ENCODE data around the gene TMEM50A.
"Not testable (repeated sequence)": the region's sequence is repeated elsewhere in the genome, so short reads cannot be mapped to it uniquely, and the experiment has no call there.

The TMEM50A gene

DNA sequence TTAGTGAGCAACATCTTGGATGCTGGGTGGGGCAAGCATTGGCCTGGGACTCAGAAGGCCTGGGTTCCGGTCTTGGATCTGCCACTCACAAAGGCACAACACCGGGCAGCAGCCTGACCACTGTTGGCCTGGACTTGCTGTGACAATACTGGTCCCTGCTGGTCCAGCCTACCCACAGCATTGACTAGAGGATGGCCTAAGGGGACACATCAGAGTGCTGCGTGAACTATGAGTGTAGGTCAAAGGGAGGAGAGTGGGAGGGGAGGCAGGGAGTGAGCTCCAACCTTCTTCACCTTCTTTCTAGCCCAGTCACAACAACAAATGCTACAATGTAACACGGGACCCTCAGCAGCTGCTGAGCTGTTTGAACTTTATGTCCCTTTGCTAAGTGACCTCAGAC lies 31.1 kb downstream of the TMEM50A start:
- H3F3A ChIP-seq (ENCODE audit: control insufficient read depth, insufficient read depth): no peaks in the 10 kb centered on the region
- TF ChIP-seq CTCF (IDR thresholded peaks at IDR 0.05; ENCODE audit: low read depth, low read length, poor library complexity, severe bottlenecking) (no peak), EZH2phosphoT487 (IDR thresholded peaks at IDR 0.05; ENCODE audit: borderline replicate concordance, low read length) (no peak)
- no peaks in the 10 kb centered on the region for H4K20me1 ChIP-seq (ENCODE audit: control insufficient read depth, insufficient read depth, low read depth, low read length)
- no peaks in the 10 kb centered on the region for H3K9me3 ChIP-seq (ENCODE audit: control insufficient read depth, insufficient read depth, low read length)
- no peak overlapping the region for H3K4me3 ChIP-seq (ENCODE audit: low read length)
- H3K36me3 ChIP-seq (ENCODE audit: control insufficient read depth, low read length): no peaks in the 10 kb centered on the region
- no peaks in the 10 kb centered on the region for H3K4me1 ChIP-seq (ENCODE audit: control insufficient read depth, low read length)
- no peaks in the 10 kb centered on the region for H3K79me2 ChIP-seq (ENCODE audit: control insufficient read depth, low read length)
- H3K27me3 ChIP-seq (ENCODE audit: control insufficient read depth, low read length): no peaks in the 10 kb centered on the region
- H3K9me2 ChIP-seq (replicated peaks; ENCODE audit: control insufficient read depth, low read length): no peaks in the 10 kb centered on the region
- H3K4me2 ChIP-seq (ENCODE audit: low read length): no peak overlapping the region
- H3K27ac ChIP-seq (ENCODE audit: low read depth, low read length): no peak overlapping the region

DNA sequence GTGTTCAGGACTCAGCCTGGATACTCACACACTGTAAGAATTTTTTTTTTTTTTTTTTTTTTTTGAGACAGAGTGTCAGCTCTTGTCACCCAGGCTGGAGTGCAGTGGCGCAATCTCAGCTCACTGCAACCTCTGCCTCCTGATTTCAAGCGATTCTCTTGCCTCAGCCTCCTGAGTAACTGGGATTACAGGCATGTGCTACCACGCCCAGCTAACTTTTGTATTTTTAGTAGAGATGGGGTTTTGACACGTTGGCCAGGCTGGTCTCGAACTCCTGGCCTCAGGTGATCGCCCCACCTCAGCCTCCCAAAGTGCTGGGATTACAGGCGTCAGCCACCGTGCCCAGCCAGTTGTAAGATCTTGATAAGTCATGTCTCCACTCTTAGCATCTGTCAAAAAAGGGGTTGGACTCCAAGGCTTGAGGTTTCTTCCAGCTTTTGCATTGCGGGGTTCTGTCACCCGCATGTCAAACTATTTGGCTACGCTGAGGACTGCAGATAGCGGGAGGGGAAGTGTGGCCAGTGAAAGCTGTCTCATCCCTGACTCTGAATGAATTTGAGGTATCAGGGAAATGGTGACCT lies 31.6 kb downstream of the TMEM50A start:
- H3F3A ChIP-seq (ENCODE audit: control insufficient read depth, insufficient read depth); H3K27ac ChIP-seq (ENCODE audit: low read depth, low read length); H3K9me3 ChIP-seq (ENCODE audit: control insufficient read depth, insufficient read depth, low read length); H3K9me2 ChIP-seq (replicated peaks; ENCODE audit: control insufficient read depth, low read length); H3K4me1 ChIP-seq (ENCODE audit: control insufficient read depth, low read length); H3K79me2 ChIP-seq (ENCODE audit: control insufficient read depth, low read length); H3K4me3 ChIP-seq (ENCODE audit: low read length); H3K27me3 ChIP-seq (ENCODE audit: control insufficient read depth, low read length); H3K36me3 ChIP-seq (ENCODE audit: control insufficient read depth, low read length); H4K20me1 ChIP-seq (ENCODE audit: control insufficient read depth, insufficient read depth, low read depth, low read length); H3K4me2 ChIP-seq (ENCODE audit: low read length): not testable (repeated sequence)

DNA sequence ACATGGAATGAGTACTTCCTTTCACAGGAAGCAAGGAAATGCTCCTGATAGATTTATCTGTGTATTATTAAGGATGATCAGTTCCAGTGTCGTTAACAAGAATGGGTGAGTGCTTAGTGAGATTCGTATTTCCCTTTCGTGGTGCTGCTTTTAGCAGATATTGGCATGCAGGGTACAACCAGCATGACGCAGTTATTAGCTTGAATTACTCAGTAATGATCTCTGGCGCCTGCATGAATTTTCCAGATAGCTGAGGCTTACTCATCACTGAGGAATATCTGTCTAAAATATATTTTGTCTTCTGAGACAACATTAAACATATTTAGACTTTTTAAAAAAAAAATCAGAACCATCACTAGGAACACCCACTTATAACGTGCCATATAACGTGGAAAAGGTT lies 33.6 kb downstream of the TMEM50A start:
- H3F3A ChIP-seq (ENCODE audit: control insufficient read depth, insufficient read depth); H3K4me2 ChIP-seq (ENCODE audit: low read length); H3K79me2 ChIP-seq (ENCODE audit: control insufficient read depth, low read length); H3K27me3 ChIP-seq (ENCODE audit: control insufficient read depth, low read length); H3K4me1 ChIP-seq (ENCODE audit: control insufficient read depth, low read length); H3K9me2 ChIP-seq (replicated peaks; ENCODE audit: control insufficient read depth, low read length); H3K36me3 ChIP-seq (ENCODE audit: control insufficient read depth, low read length); H3K9me3 ChIP-seq (ENCODE audit: control insufficient read depth, insufficient read depth, low read length); H3K27ac ChIP-seq (ENCODE audit: low read depth, low read length); H3K4me3 ChIP-seq (ENCODE audit: low read length); H4K20me1 ChIP-seq (ENCODE audit: control insufficient read depth, insufficient read depth, low read depth, low read length): not testable (repeated sequence)

- not testable (repeated sequence) for H3K4me3 ChIP-seq (ENCODE audit: low read length); H3K4me2 ChIP-seq (ENCODE audit: low read length); H3K27ac ChIP-seq (ENCODE audit: low read depth, low read length); H3K36me3 ChIP-seq (ENCODE audit: control insufficient read depth, low read length); H3K9me2 ChIP-seq (replicated peaks; ENCODE audit: control insufficient read depth, low read length); H4K20me1 ChIP-seq (ENCODE audit: control insufficient read depth, insufficient read depth, low read depth, low read length); H3K9me3 ChIP-seq (ENCODE audit: control insufficient read depth, insufficient read depth, low read length); H3K79me2 ChIP-seq (ENCODE audit: control insufficient read depth, low read length); H3K27me3 ChIP-seq (ENCODE audit: control insufficient read depth, low read length); H3F3A ChIP-seq (ENCODE audit: control insufficient read depth, insufficient read depth); H3K4me1 ChIP-seq (ENCODE audit: control insufficient read depth, low read length)
Observed at GRCh38 chr1:25378367-25378766, 40.2 kb downstream of the TMEM50A start.

DNA sequence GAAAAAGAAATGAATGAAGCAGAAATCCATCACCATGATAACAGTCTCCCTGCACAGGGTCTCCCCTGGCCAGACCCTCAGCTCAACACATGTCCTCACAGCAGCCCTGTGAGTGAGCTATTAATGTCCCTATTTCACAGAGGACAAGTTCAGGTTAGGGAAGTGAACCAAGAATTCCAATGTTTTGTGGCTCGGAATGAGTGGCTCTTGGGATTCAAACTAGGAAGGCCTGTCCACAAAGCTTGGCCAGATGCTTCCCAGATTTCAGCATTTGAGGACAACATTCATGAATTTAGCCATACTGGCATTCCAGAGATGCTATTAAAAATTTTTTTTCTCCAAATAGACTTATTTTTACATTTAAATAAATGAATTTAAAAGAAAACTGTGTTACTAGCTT lies 44.4 kb downstream of the TMEM50A start:
- H3F3A ChIP-seq (ENCODE audit: control insufficient read depth, insufficient read depth); H3K27ac ChIP-seq (ENCODE audit: low read depth, low read length); H3K36me3 ChIP-seq (ENCODE audit: control insufficient read depth, low read length); H3K4me3 ChIP-seq (ENCODE audit: low read length); H3K27me3 ChIP-seq (ENCODE audit: control insufficient read depth, low read length); H3K4me1 ChIP-seq (ENCODE audit: control insufficient read depth, low read length); H3K9me2 ChIP-seq (replicated peaks; ENCODE audit: control insufficient read depth, low read length); H4K20me1 ChIP-seq (ENCODE audit: control insufficient read depth, insufficient read depth, low read depth, low read length); H3K4me2 ChIP-seq (ENCODE audit: low read length); H3K79me2 ChIP-seq (ENCODE audit: control insufficient read depth, low read length); H3K9me3 ChIP-seq (ENCODE audit: control insufficient read depth, insufficient read depth, low read length): not testable (repeated sequence)

- H3F3A ChIP-seq (ENCODE audit: control insufficient read depth, insufficient read depth); H3K79me2 ChIP-seq (ENCODE audit: control insufficient read depth, low read length); H4K20me1 ChIP-seq (ENCODE audit: control insufficient read depth, insufficient read depth, low read depth, low read length); H3K36me3 ChIP-seq (ENCODE audit: control insufficient read depth, low read length); H3K9me3 ChIP-seq (ENCODE audit: control insufficient read depth, insufficient read depth, low read length); H3K27ac ChIP-seq (ENCODE audit: low read depth, low read length); H3K4me1 ChIP-seq (ENCODE audit: control insufficient read depth, low read length); H3K4me2 ChIP-seq (ENCODE audit: low read length); H3K4me3 ChIP-seq (ENCODE audit: low read length); H3K9me2 ChIP-seq (replicated peaks; ENCODE audit: control insufficient read depth, low read length); H3K27me3 ChIP-seq (ENCODE audit: control insufficient read depth, low read length): not testable (repeated sequence)
Observed at GRCh38 chr1:25383090-25383489, 45.0 kb downstream of the TMEM50A start.

DNA sequence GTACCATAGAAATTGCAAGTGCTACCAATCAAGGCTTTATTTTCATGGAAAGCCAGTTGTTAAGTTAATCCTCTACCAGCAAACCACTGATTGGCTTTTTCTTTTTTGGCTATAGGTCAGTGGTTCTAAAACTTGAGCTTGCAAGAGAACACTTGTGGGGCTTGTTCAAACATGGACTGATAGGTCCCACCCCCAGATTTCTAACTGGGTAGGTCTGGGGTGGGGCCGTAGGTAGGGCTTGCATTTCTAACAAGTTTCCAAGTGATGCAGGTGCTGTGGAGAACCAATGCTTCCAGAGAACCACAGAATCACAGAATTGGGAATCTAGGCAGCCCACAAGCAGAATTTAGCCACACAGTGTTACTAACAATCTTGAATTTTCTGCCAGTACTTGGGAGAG lies 45.7 kb downstream of the TMEM50A start:
- not testable (repeated sequence) for H3K9me3 ChIP-seq (ENCODE audit: control insufficient read depth, insufficient read depth, low read length); H3K27ac ChIP-seq (ENCODE audit: low read depth, low read length); H3K27me3 ChIP-seq (ENCODE audit: control insufficient read depth, low read length); H4K20me1 ChIP-seq (ENCODE audit: control insufficient read depth, insufficient read depth, low read depth, low read length); H3F3A ChIP-seq (ENCODE audit: control insufficient read depth, insufficient read depth); H3K9me2 ChIP-seq (replicated peaks; ENCODE audit: control insufficient read depth, low read length); H3K4me2 ChIP-seq (ENCODE audit: low read length); H3K79me2 ChIP-seq (ENCODE audit: control insufficient read depth, low read length); H3K4me1 ChIP-seq (ENCODE audit: control insufficient read depth, low read length); H3K36me3 ChIP-seq (ENCODE audit: control insufficient read depth, low read length); H3K4me3 ChIP-seq (ENCODE audit: low read length)
